SU-DHL-6 (cell line): ENCODE data around the gene GPC3.

Source experiments
- CTCF ChIP-seq: fragments of 200-600 bp; sonication (generic); IDR thresholded peaks from one replicate; pipeline ENCODE4 v1.5.1; 2017; ENCODE audit warnings: antibody characterized with exemption, mild to moderate bottlenecking, low read length, moderate library complexity; ENCODE audit not compliant: insufficient read depth, poor library complexity, severe bottlenecking
- EZH2phosphoT487 ChIP-seq: fragments of 200-600 bp; sonication (generic), shearing (Covaris generic); conservative IDR thresholded peaks from 2 replicates; pipeline ENCODE4 v1.6.1; 2018; ENCODE audit warnings: mild to moderate bottlenecking, antibody characterized with exemption, low read length, moderate library complexity, mixed read lengths

GRCh38 chrX:133995759-133996158 lies 10.4 kb upstream of the GPC3 start:
- TF ChIP-seq CTCF, result no peak
- TF ChIP-seq EZH2phosphoT487, result no peak
